T-helper 9 cell (primary cell): ENCODE measurements around the gene KCNA10.
A peak's percentile ranks its signal among the peaks of the same experiment; 100 is the strongest.

Source experiments
- DNase-seq: peaks from one replicate; pipeline ENCODE4 v3.0.0-alpha.2; 2020
- total RNA-seq, 2 donors: gene quantifications; one replicate each; lab custom pipeline; 2026; lab: John Stamatoyannopoulos, UW

Gene KCNA10
- total RNA-seq, result 0 reads per million in 2 donors

- no peak for DNase-seq
Measured at GRCh38 chr1:110519125-110519810, at the start of gene KCNA10. Gene KCNA10, minus strand, starts transcription at chr1:110519175. Its CDS starts 388 bp downstream, at chr1:110518787.

GRCh38 chr1:110566836-110567235 lies 47.9 kb upstream of the KCNA10 start:
- no peak for DNase-seq

GRCh38 chr1:110565565-110565964 lies 46.6 kb upstream of the KCNA10 start:
- DNase-seq, result no peak

GRCh38 chr1:110563089-110563488 lies 44.1 kb upstream of the KCNA10 start:
- DNase-seq, result no peak

GRCh38 chr1:110561596-110561995 lies 42.6 kb upstream of the KCNA10 start:
- DNase-seq, result no peak

- no peak for DNase-seq
Measured at GRCh38 chr1:110559157-110559556, 40.2 kb upstream of the KCNA10 start.

- DNase-seq, result no peak
Measured at GRCh38 chr1:110557481-110557880, 38.5 kb upstream of the KCNA10 start.

- no peak for DNase-seq
Measured at GRCh38 chr1:110556471-110556807, 37.5 kb upstream of the KCNA10 start.

GRCh38 chr1:110555807-110556470 lies 37.0 kb upstream of the KCNA10 start:
- DNase-seq, result no peak

GRCh38 chr1:110554871-110555801 lies 36.2 kb upstream of the KCNA10 start:
- peak; percentile 37 for DNase-seq

GRCh38 chr1:110551278-110551809 lies 32.4 kb upstream of the KCNA10 start:
- DNase-seq, result no peak

- no peak for DNase-seq
Measured at GRCh38 chr1:110549831-110550230, 30.9 kb upstream of the KCNA10 start.

- DNase-seq, result no peak
Measured at GRCh38 chr1:110548381-110548780, 29.4 kb upstream of the KCNA10 start.

- DNase-seq, result no peak
Measured at GRCh38 chr1:110547017-110547416, 28.0 kb upstream of the KCNA10 start.

GRCh38 chr1:110545492-110545891 lies 26.5 kb upstream of the KCNA10 start:
- DNase-seq, result no peak

GRCh38 chr1:110544753-110545152 lies 25.8 kb upstream of the KCNA10 start:
- DNase-seq, result no peak

- no peak for DNase-seq
Measured at GRCh38 chr1:110542725-110543124, 23.8 kb upstream of the KCNA10 start.

GRCh38 chr1:110541906-110542395 lies 23.0 kb upstream of the KCNA10 start:
- DNase-seq, result no peak

GRCh38 chr1:110540891-110541685 lies 22.1 kb upstream of the KCNA10 start:
- DNase-seq, result no peak

GRCh38 chr1:110538921-110539320 lies 19.9 kb upstream of the KCNA10 start:
- DNase-seq, result no peak

GRCh38 chr1:110538075-110538474 lies 19.1 kb upstream of the KCNA10 start:
- DNase-seq, result no peak

GRCh38 chr1:110535985-110536384 lies 17.0 kb upstream of the KCNA10 start:
- no peak for DNase-seq
